Right lobe of liver (tissue), 4 donors: ENCODE measurements around the gene FOXF2.

ENCODE experiments used
- CTCF ChIP-seq, 4 donors: fragments of 200-600 bp in 3 of 4; fragments of 450-650 bp in 1 of 4; IDR thresholded peaks; one replicate each; pipeline versions ENCODE4 v1.5.1 to v1.8.0; 2016 to 2022; ENCODE audit warnings: antibody characterized with exemption in 4 of 4, mild to moderate bottlenecking in 2 of 4
- POLR2A ChIP-seq: fragments of 450-650 bp; IDR thresholded peaks from one replicate; pipeline ENCODE4 v1.6.1; 2017; ENCODE audit warnings: antibody characterized with exemption, mild to moderate bottlenecking
- donor health status: DM: no; HTN: no; CAD: no.
- donor health status: DM: no; HTN: no; CAD: no.
- donor health status: DM: no; HTN: yes; CAD: no.

GRCh38 chr6:1409774-1410465 is 20.5 kb downstream of the FOXF2 start:
- no peak for TF ChIP-seq CTCF (IDR thresholded peaks at IDR 0.05)
- TF ChIP-seq POLR2A = no peak
